K562 treated with DMSO at 1 percent for 4 hours (cell line): Measurements from ENCODE around the gene TDP1. TPM values are rescaled to one million over a fixed set of nuclear protein-coding genes. Genes with fewer than 3 reads are reported as not detected.

Experiments
- total RNA-seq: library from RNA; unstranded; fragments of 300-600 nt; gene quantifications from 2 replicates; pipeline ENCODE4 v1.2.3, GENCODE V29; 2022; ENCODE audit not compliant: insufficient read depth

Gene TDP1
- 10.0 and 11.8 TPM in 2 replicates for total RNA-seq

DNA sequence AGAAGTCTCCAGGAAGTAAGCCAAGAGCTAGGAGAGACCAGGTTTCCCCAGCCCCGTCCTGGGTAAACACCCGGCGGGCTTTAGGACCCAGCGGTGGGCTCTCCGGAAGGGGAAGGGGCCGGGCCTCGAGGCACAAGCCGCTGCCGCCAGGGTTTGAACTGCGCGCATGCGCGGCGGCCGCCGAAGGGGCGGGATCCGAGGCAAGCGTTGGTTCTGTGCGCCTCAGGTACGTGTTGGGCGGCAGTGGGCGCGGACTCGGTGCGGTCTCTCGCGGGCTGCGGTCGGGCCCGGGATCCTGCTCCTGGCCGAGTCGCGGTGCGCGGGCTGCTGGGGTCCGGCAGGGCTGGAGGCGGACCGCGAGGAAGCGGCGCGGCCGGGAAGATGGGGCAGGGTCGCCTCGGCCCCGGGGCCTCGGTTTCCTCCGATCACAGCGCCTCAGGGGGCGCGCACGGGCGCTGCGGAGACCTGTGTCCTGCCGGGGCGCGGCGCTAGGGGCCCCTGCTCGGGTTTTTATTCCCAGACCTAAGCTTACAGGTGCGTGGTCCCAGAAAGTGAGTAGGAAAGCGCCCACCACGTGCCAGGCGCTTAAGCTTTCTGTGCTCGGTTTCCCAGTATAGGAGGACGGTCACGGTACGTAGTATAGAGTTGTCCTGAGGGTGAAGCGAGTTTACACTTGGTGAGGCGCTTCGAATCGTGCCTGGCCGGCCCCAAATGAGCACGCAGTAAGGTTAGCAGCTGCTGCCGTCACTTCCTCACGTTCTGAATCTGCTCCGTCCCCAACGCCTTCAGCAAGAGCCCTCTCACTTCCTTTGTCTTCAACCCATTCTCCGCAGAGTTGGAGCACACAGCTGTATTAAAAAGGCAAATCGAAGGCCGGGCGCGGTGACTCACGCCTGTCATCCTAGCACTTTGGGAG, at the start of gene TDP1:
TSS of gene TDP1 (plus strand) at position 183 of the 916 bp plus-strand sequence. CDS start 7,188 bp downstream, outside the sequence.

GRCh38 chr14:89954070-89955021, 1.4 kb upstream of the TDP1 start, which contains the start of gene EFCAB11:
Gene EFCAB11, minus strand, starts transcription at chr14:89954730. Its CDS starts 70 bp downstream, at chr14:89954660.

GRCh38 chr14:90061685-90062126, 106.0 kb downstream of the TDP1 start, which contains the start of gene KCNK13:
Gene KCNK13, plus strand, starts transcription at chr14:90061994. Its CDS starts 212 bp downstream, at chr14:90062206.

Other genes with a start within 250 kb of the TDP1 start
- 2.6 and 10.8 TPM in 2 replicates for gene EFCAB11, start 1.2 kb upstream of the TDP1 start, total RNA-seq
- not detected in 2 replicates for gene KCNK13, start 106.1 kb downstream of the TDP1 start, total RNA-seq